Hematopoietic multipotent progenitor cell treated with erythropoietin and hydrocortisone succinate and interleukin-3 and kit ligand, for 15 days (in vitro differentiated cells): ENCODE results near the gene TENM4.
"Not testable (repeated sequence)": the region's sequence is repeated elsewhere in the genome, so short reads cannot be mapped to it uniquely, and the experiment has no call there.

Experiments
- DNase-seq: peaks from one replicate; pipeline ENCODE4 v3.0.0-alpha.2; 2015; ENCODE audit warnings: low spot score

TENM4 gene

DNA sequence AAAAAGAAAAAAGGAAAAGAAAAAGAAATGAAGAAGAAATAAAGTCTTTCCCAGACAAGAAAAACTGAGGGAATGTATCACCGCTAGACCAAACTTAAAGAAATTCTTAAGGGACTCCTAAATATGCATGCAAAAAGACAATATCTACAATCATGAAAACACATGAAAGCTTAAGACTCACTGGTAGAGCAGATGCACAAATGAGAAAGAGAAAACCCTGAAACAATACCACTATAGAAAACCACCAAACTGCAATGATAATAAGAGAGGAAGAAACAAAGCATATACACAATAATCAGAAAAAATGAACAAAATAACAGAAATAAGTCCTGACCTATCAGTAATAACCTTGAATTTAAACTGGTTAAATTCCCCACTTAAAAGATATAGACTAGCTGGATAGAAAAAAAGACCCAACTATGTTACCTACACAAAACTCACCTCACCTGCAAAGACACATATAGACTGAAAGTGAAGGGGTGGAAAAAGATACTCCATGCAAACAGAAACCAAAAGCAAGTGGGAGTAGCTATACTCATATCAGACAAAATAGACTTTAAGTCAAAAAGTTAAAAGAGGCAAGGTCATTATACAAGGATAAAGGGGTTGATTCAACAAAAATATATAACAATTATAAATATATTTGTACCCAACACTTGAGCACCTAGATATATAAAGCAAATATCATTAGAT lies 804.9 kb downstream of the TENM4 start:
- DNase-seq = no peak

DNA sequence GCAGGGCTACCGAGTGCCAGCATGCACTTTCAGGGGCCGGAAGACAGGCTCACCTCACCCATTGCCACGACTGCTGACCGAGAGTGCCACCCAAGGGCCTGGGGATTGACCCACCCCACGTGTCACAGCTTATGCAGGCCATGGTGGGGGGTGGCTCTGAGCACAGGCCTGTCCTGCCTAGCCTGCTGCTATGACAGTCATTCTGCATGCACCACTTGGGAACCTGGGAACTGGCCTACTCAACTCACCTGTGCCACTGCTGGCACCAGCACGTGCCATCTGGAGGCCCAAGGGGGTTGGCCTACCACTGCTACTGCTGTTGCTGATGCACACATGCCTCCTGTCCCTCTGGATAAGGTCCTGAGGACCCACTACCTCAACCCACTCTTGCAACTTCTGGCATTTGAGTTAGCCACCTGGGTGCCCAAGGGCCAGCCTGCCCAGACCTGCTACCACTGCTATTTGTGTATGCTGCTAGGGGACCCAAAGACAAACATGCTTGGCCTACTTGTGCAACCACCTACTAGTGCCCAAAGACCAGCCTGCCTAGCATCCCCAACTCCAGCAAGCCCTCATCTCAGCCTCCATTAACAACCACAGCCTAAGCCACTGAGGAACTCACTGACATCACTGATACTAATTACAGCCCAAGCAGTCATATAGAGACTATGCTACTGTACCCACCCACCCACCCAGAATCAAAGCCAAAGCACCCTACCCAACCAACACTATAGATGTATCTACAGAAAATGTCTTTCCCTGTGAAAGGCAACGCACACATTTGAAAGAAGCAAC lies 807.1 kb downstream of the TENM4 start:
- DNase-seq = no peak

DNA sequence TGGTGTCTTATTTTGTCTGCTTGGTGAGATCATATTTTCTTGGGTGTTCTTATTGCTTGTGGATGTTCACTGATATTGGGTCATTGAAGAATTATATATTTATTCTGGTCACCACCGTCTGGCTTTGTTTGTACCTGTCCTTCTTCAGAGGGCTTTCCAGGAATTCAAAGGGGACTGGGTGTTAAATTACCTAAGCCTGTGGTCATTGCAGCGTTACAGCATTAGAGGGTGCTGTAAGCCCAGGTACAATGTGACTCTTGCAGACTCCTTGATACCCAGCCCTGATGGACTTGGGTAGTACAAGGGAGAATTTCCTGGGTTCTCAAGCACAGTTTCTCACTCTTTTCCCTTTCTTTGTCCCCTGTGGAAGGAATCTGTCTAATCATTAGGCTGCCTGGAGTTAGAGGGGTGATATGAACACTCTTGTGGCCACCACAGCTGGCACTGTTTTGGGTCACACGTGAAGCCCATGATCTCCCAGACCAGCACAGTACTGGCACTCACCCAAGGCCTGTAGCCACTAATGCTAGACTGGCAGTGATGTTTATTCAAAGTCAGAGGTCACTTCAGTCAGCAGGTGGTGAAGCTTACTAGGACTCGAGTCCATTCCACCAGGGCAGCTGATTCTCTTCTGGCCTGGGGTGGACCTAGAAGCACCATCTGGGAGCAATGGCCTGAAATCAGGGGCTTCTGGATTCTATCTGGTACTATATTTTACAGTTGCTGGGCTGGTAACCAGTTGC lies 810.1 kb downstream of the TENM4 start:
- DNase-seq = no peak

DNA sequence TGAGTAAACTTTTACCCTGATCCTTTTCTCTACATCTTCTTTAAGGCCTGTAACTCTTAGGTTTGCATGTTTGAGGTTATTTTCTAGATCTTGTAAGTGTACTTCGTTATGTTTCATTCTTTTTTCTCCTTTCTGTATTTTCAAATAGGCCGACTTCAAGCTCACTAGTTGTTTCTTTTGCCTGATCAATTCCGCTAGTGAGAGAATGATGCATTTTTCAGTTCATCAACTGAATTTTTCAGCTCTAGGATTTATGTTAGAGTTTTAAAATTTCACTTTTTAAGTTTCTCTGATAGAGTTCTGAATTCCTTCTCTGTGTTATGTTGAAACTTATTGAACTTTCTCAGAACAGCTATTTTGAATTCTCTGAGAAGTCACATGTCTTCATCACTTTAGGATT lies 810.7 kb downstream of the TENM4 start:
- DNase-seq = no peak

DNA sequence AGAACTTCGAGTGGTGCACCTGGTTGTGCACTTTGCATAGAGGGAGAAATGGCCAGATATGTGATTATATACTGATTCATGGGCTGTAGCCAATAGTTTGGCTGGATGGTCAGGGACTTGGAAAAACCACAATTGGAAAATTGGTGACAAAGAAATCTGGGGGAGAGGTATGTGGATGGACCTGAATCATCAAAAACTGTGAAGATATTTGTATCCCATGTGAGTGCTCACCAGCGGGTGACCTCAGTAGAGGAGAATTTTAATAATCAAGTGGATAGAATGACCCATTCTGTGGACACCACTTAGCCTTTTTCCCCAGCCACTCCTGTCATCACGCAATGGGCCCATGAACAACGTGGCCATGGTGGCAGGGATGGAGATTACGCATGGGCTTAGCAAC lies 818.2 kb downstream of the TENM4 start:
- DNase-seq = no peak

DNA sequence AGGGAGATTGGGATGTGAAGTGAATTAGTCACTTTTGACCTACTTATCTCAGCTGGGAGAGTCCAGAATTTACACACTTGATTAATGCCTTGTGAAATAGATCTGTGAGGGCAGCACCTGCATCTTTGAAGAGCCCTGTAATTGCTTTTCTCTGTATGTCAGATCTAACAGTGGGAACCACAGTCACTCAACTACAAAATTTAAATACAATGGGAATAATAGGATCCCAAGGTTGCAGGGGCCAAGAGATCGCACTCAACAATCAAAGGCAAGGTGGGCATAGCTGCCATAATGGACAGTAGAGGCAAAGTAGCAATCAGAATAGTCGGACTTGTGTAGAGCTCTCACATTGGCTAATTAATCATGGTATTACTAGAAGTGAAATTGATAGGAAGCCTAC lies 820.7 kb downstream of the TENM4 start:
- no peak for DNase-seq

DNA sequence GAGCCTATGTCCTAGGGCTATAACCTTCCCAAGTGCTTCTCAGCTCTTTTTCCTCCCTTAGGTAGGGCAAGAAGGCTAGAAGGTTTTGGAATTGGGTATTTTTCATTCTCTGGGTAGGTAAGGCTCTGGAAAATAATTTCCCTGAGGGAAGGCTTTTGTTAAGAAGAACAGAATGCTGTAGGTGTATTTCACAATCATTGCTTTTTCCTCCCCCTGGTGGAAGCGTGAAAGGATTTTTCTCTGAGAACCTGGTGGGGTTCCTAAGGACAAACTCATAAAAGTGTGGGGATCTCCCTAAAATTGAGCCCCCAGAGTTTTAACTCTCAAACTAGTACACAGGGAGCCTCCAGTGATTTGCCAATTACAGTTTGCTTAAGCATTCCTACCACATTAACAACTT lies 825.1 kb downstream of the TENM4 start:
- no peak for DNase-seq

DNA sequence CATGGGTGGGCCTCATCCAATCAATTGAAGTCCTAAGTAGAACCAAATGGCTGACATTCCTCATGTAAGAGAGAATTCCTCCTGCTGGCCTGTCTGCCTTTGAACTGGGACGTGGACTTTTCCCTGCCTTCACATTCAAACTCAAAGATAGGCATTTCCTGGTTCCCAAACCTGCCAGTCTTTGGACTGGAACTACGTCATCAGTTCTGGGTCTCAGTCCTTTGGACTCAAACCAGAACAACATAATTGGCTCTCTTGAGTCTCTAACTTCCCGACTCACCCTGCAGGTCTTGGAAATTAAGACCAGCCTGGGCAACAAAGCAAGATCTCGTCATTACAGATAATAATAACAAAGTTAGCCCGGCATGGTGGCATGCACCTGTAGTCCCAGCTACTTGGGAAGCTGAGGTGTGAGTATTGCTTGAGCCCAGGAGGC lies 827.4 kb downstream of the TENM4 start:
- no peak for DNase-seq

DNA sequence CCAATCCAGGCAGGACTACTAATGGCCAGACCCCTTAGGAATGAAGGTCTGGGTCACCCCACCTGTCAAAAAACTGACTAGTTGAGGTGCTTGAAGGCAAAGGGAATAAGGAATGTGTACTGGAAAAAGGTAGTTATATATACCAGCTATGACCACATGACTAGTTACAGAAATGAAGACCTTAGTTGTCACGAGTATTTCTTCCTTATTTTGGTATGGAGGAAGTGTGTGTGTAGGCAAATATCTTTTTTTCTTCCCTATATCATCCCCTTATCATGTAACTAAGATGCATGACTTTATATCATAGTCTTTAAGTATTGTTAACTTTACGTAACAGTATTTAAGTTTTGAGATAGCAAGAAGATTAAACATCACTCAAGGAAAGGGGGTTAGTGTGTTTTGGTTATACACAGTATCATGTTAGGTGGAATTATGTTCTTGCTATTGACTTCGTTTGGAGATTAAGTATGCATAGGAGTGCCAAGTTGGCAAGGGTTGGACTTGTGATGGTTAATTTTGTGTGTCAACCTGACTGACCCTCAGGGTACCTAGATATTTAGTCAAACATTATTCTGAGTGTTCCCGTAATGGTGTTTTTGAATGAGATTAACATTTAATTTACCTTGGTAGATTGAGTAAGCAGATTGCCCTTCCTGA lies 828.0 kb downstream of the TENM4 start:
- DNase-seq = no peak

DNA sequence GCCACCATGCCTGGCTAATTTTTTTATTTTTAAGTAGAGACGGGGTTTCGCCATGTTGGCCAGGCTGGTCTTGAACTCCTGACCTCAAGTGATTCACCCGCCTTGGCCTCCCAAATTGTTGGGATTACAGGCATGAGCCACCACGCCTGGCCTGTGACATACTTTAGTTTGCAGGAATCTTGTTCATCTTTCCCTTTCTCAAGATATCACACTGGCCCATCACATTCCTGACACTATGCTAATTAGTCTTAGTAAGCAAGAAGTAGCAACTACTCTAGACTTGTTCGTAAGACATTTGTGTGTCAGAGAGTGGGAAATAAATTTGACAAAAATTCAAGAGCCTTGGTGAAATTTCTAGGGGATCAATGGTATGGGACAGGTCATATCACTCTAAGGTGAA lies 831.5 kb downstream of the TENM4 start:
- DNase-seq = not testable (repeated sequence)

DNA sequence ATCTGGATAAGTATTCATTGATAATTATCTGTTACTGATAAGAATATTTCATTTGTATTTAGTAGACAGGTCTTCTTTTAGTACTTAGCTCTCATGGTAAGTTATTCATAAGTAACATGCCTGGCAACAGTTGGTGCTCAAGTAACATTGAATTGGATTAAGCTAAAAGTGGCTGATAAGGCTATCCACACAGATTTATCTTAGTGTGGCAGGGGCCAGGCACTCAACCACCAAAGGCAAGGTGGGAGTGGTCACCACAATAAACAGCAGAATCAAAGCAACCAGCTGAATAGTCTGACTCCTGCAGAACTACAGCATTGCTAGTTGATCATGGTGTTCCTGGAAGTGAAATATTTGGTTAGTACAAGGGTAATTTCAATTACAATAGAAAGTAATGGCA lies 833.1 kb downstream of the TENM4 start:
- no peak for DNase-seq

DNA sequence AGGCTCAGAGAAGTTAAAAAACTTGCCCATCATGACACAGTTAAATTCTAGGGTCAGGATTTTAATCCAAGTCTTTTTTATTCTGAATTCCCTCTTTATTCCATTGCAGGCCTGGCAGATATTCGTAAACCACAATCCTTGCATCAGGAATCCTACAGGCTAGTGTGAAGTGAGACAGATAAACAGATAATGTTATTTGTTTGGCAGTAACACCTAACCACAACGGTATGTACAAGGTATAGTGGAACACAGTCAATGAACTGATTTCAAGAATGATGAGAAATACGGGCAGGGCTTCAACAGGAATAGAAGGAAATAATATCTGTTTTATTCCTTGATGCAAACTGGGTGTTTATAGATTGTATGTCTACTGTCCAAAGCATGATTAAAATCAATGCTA lies 834.2 kb downstream of the TENM4 start:
- no peak for DNase-seq

DNA sequence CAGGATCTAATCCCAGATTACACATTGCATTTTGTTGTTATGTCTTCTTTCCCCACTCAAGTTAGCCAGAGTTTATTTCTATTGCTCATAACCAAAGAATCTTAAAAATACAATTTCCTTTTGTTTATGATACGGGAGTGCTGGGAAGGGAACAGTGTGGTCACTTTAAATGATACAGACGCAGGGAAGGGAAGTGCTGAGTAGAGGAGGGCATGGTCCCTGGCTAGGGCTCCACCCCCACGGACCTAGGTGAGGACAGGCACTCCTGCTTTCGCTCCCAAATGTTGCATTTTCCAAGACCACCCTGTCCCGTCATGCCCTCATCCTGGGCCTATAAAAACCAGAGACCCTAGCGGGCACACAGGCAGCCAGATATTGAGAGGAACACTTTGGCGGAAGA lies 835.5 kb downstream of the TENM4 start:
- DNase-seq = no peak

DNA sequence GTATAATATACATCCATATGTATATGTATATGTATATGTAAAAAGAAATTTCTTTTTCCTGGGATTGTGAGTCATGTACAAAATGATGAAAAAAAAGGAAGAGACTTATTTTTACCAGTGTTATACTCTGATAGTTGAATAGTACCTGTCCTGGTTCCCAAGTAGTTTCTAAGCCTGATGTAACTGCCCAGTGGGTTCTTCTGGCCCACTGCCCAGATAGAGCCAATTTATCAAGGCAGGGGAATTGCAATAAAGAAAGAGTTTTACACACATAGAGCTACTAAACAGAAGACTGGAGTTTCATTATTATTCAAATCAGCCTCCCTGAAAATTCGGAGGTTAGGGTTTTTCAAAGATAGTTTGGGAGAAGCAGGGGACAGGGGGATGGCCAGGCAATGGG lies 837.0 kb downstream of the TENM4 start:
- no peak for DNase-seq
